Measurements from ENCODE around the gene SLC7A14. TPM values are rescaled to one million over a fixed set of nuclear protein-coding genes. Genes with fewer than 3 reads are reported as not detected.

SLC7A14 gene
- total RNA-seq (2021) (not detected in 2 replicates), Bru-seq, nascent RNA (not detected), BruChase-seq, experiment 1, labeled RNA remaining after a 2-hour chase (not detected), BruChase-seq, experiment 2, labeled RNA remaining after a 6-hour chase (not detected)
- long read RNA-seq: 0 reads

GRCh38 chr3:170585937-170586310, at the start of gene SLC7A14:
TSS of gene SLC7A14 (minus strand) at chr3:170586075. CDS start at chr3:170526936, 59,139 bp downstream.
- POLR2A ChIA-PET (ENCODE audit: low non-redundant PET): interaction anchor here (0.6 kb wide), 1 partner anchor 90 kb away, joined by 4 read pairs; no protein-coding TSS in a partner anchor
- H3K36me3 ChIP-seq (ENCODE audit: insufficient read depth, low read length, poor library complexity, severe bottlenecking): no peaks in the 10 kb centered on the region
- no peak for TF ChIP-seq CTCF (conservative IDR thresholded peaks at IDR 0.05; ENCODE audit: low read depth, low read length)
- no peak for TF ChIP-seq EZH2 (IDR thresholded peaks at IDR 0.05; ENCODE audit: borderline replicate concordance, low read depth, low read length, poor library complexity, severe bottlenecking)
- no peaks in the 10 kb centered on the region for H3K4me1 ChIP-seq (ENCODE audit: insufficient read depth, low read length, poor library complexity, severe bottlenecking)
- intact Hi-C loops (cut with micrococcal nuclease; ENCODE audit: unreplicated experiment): no loop called here
- H3K27ac ChIP-seq (ENCODE audit: low read depth, low read length, poor library complexity, severe bottlenecking): no peak within 1 kb of the TSS
- H3K9me3 ChIP-seq (ENCODE audit: low read depth, low read length, poor library complexity, severe bottlenecking): no peaks in the 10 kb centered on the region
- CTCF ChIA-PET: no interaction called here
- peaks cover 93% of the 10 kb centered on the region for H3K27me3 ChIP-seq (replicated peaks; ENCODE audit: insufficient read depth, low read depth, low read length, poor library complexity)
- BruUV-seq (replicated peaks): no TSS peak
- DNase-seq (ENCODE audit: low spot score): no peak
- no peak within 1 kb of the TSS for H3K4me3 ChIP-seq (ENCODE audit: low read depth, low read length, poor library complexity, severe bottlenecking)

GRCh38 chr3:170635385-170635735, 49.5 kb upstream of the SLC7A14 start:
- intact Hi-C loops (cut with micrococcal nuclease; ENCODE audit: unreplicated experiment): no loop called here
- Histone ChIP-seq H3K27ac (ENCODE audit: low read depth, low read length, poor library complexity, severe bottlenecking) (no peak overlapping the region), H3K36me3 (ENCODE audit: insufficient read depth, low read length, poor library complexity, severe bottlenecking) (no peaks in the 10 kb centered on the region), H3K9me3 (ENCODE audit: low read depth, low read length, poor library complexity, severe bottlenecking) (no peaks in the 10 kb centered on the region), H3K27me3 (replicated peaks; ENCODE audit: insufficient read depth, low read depth, low read length, poor library complexity) (no peaks in the 10 kb centered on the region), H3K4me1 (ENCODE audit: insufficient read depth, low read length, poor library complexity, severe bottlenecking) (no peaks in the 10 kb centered on the region), H3K4me3 (ENCODE audit: low read depth, low read length, poor library complexity, severe bottlenecking) (no peak overlapping the region)
- no peak for DNase-seq (ENCODE audit: low spot score)
- CTCF ChIA-PET: no interaction called here
- POLR2A ChIA-PET (ENCODE audit: low non-redundant PET): no interaction called here
- no TSS peak for BruUV-seq (replicated peaks)
- TF ChIP-seq EZH2 (IDR thresholded peaks at IDR 0.05; ENCODE audit: borderline replicate concordance, low read depth, low read length, poor library complexity, severe bottlenecking) (no peak), CTCF (conservative IDR thresholded peaks at IDR 0.05; ENCODE audit: low read depth, low read length) (no peak)

- no peak overlapping the region for H3K27ac ChIP-seq (ENCODE audit: low read depth, low read length, poor library complexity, severe bottlenecking)
- no peaks in the 10 kb centered on the region for H3K36me3 ChIP-seq (ENCODE audit: insufficient read depth, low read length, poor library complexity, severe bottlenecking)
- no peaks in the 10 kb centered on the region for H3K4me1 ChIP-seq (ENCODE audit: insufficient read depth, low read length, poor library complexity, severe bottlenecking)
- ChIA-PET CTCF (no interaction called here), POLR2A (ENCODE audit: low non-redundant PET) (no interaction called here)
- DNase-seq (ENCODE audit: low spot score): no peak
- H3K27me3 ChIP-seq (replicated peaks; ENCODE audit: insufficient read depth, low read depth, low read length, poor library complexity): no peaks in the 10 kb centered on the region
- BruUV-seq (replicated peaks): no TSS peak
- H3K9me3 ChIP-seq (ENCODE audit: low read depth, low read length, poor library complexity, severe bottlenecking): no peaks in the 10 kb centered on the region
- intact Hi-C loops (cut with micrococcal nuclease; ENCODE audit: unreplicated experiment): no loop called here
- no peak overlapping the region for H3K4me3 ChIP-seq (ENCODE audit: low read depth, low read length, poor library complexity, severe bottlenecking)
- TF ChIP-seq EZH2 (IDR thresholded peaks at IDR 0.05; ENCODE audit: borderline replicate concordance, low read depth, low read length, poor library complexity, severe bottlenecking): no peak
- no peak for TF ChIP-seq CTCF (conservative IDR thresholded peaks at IDR 0.05; ENCODE audit: low read depth, low read length)
Measured at GRCh38 chr3:170634663-170635384, 48.9 kb upstream of the SLC7A14 start.

Data from A673 (cell line).